GM19463 (cell line): ENCODE results near the gene FAM171A2.

ENCODE experiments used
- ATAC-seq: cut with Tn5 transposase; IDR thresholded peaks from one replicate; pipeline ENCODE4 v1.9.1; 2021; ENCODE audit warnings: mild to moderate bottlenecking, moderate library complexity; ENCODE audit not compliant: unreplicated experiment

The FAM171A2 gene

GRCh38 chr17:44308320-44308818 lies 55.3 kb downstream of the FAM171A2 start, which contains the start of gene RUNDC3A:
RUNDC3A (plus strand) TSS chr17:44308601; CDS start chr17:44308833, 232 bp downstream.
- ATAC-seq = no peak

- no peak for ATAC-seq
Measured at GRCh38 chr17:44307387-44308186, 56.1 kb downstream of the FAM171A2 start.

- no peak for ATAC-seq
Measured at GRCh38 chr17:44304651-44305050, 59.0 kb downstream of the FAM171A2 start.
